CD4-positive, alpha-beta T cell treated with Interleukin-6 for 4 hours (primary cell): Measurements from ENCODE around the gene NDE1.
A peak's percentile ranks its signal among the peaks of the same experiment; 100 is the strongest.
"Not testable (repeated sequence)": the region's sequence is repeated elsewhere in the genome, so short reads cannot be mapped to it uniquely, and the experiment has no call there.

Source experiments
- DNase-seq: peaks from one replicate; pipeline ENCODE4 v3.0.0-alpha.2; 2020; ENCODE audit warnings: mixed read lengths

The NDE1 gene

GRCh38 chr16:15621456-15621855, 28.6 kb upstream of the NDE1 start:
- DNase-seq, result no peak

GRCh38 chr16:15621889-15622288, 28.2 kb upstream of the NDE1 start:
- DNase-seq, result no peak

GRCh38 chr16:15631730-15632409, 18.2 kb upstream of the NDE1 start:
- DNase-seq, result no peak

GRCh38 chr16:15635926-15636325, 14.1 kb upstream of the NDE1 start:
- DNase-seq, result no peak

GRCh38 chr16:15636392-15636873, 13.6 kb upstream of the NDE1 start:
- DNase-seq, result peak; percentile 44

- peak; percentile 55 for DNase-seq
Observed at GRCh38 chr16:15639061-15639568, 10.9 kb upstream of the NDE1 start.

- DNase-seq, result no peak
Observed at GRCh38 chr16:15640966-15641365, 9.1 kb upstream of the NDE1 start.

GRCh38 chr16:15641753-15642556, 8.1 kb upstream of the NDE1 start:
- no peak for DNase-seq

- DNase-seq, result peak; percentile 82
Observed at GRCh38 chr16:15642557-15643047, 7.4 kb upstream of the NDE1 start.

GRCh38 chr16:15643048-15643945, 6.7 kb upstream of the NDE1 start, which contains the start of gene MARF1:
TSS of gene MARF1 (minus strand) at chr16:15643154. CDS start at chr16:15639233, 3,921 bp downstream.
- DNase-seq, result peak; percentile 100

- no peak for DNase-seq
Observed at GRCh38 chr16:15643946-15644250, 6.1 kb upstream of the NDE1 start.

GRCh38 chr16:15644267-15644961, 5.6 kb upstream of the NDE1 start:
- DNase-seq, result no peak

- DNase-seq, result peak; percentile 48
Observed at GRCh38 chr16:15644962-15645465, 5.0 kb upstream of the NDE1 start.

- not testable (repeated sequence) for DNase-seq
Observed at GRCh38 chr16:15646557-15647293, 3.3 kb upstream of the NDE1 start.

GRCh38 chr16:15647294-15648014, 2.6 kb upstream of the NDE1 start:
- no peak for DNase-seq

GRCh38 chr16:15648135-15648730, 1.8 kb upstream of the NDE1 start:
- no peak for DNase-seq

- DNase-seq, result not testable (repeated sequence)
Observed at GRCh38 chr16:15649311-15649710, 734 bp upstream of the NDE1 start.

GRCh38 chr16:15649727-15650018, 372 bp upstream of the NDE1 start:
- no peak for DNase-seq

- DNase-seq, result peak; percentile 24
Observed at GRCh38 chr16:15650698-15651171, 690 bp downstream of the NDE1 start.
